Liver (tissue), 9 donors: ENCODE results near the gene CLEC16A. TPM values are rescaled to one million over a fixed set of nuclear protein-coding genes. Genes with fewer than 3 reads are reported as not detected.

Source experiments
- DNase-seq: peaks from one replicate; pipeline ENCODE4 v3.0.0-alpha.2; 2017; ENCODE audit warnings: low spot score
- H3K27ac ChIP-seq, 2 donors: one replicate each; pipeline ENCODE4 v1.7.0; 2013; ENCODE audit warnings: inconsistent platforms in 2 of 2, low read length in 2 of 2, control low read depth in 1 of 2, low read depth in 1 of 2, mild to moderate bottlenecking in 1 of 2
- H3K27me3 ChIP-seq, 4 donors: one replicate each; pipeline versions ENCODE4 v1.6.1 to v1.7.0; 2013; ENCODE audit warnings: low read length in 3 of 4, inconsistent platforms in 1 of 4, mild to moderate bottlenecking in 1 of 4, moderate library complexity in 1 of 4; ENCODE audit not compliant: control insufficient read depth in 4 of 4, insufficient read depth in 4 of 4
- H3K36me3 ChIP-seq, 4 donors: one replicate each; pipeline versions ENCODE4 v1.6.1 to v1.7.0; 2013; ENCODE audit warnings: low read length in 3 of 4, mild to moderate bottlenecking in 3 of 4, low read depth in 1 of 4, moderate library complexity in 1 of 4; ENCODE audit not compliant: control insufficient read depth in 4 of 4, insufficient read depth in 3 of 4
- H3K4me1 ChIP-seq, 4 donors: one replicate each; pipeline versions ENCODE4 v1.6.1 to v1.7.0; 2013; ENCODE audit warnings: low read length in 3 of 4, mild to moderate bottlenecking in 3 of 4, moderate library complexity in 1 of 4; ENCODE audit not compliant: control insufficient read depth in 4 of 4, insufficient read depth in 4 of 4
- H3K4me3 ChIP-seq, 3 donors: one replicate each; pipeline versions ENCODE4 v1.6.1 to v1.7.0; 2013; ENCODE audit warnings: low read length in 3 of 3, control low read depth in 1 of 3, low read depth in 1 of 3, mild to moderate bottlenecking in 1 of 3
- H3K9ac ChIP-seq, 2 donors: one replicate each; pipeline ENCODE4 v1.7.0; 2013; ENCODE audit warnings: low read length in 2 of 2, mild to moderate bottlenecking in 2 of 2, moderate library complexity in 2 of 2, control low read depth in 1 of 2, low read depth in 1 of 2
- H3K9me3 ChIP-seq, 4 donors: one replicate each; pipeline versions ENCODE4 v1.6.1 to v1.7.0; 2013; ENCODE audit warnings: low read length in 3 of 4; ENCODE audit not compliant: control insufficient read depth in 4 of 4
- ATF3 ChIP-seq: IDR thresholded peaks from 2 replicates; pipeline ENCODE4 v1.6.1; 2016; ENCODE audit warnings: antibody characterized with exemption
- CTCF ChIP-seq: fragments of 150-350 bp; IDR thresholded peaks from 2 replicates; pipeline ENCODE4 v1.5.1; 2017; ENCODE audit warnings: improper control_type of control experiment, low read depth, low read length; ENCODE audit not compliant: missing input control
- EGR1 ChIP-seq, 2 donors: IDR thresholded peaks; 2 replicates each; pipeline ENCODE4 v1.6.1; 2016 to 2018; ENCODE audit warnings: antibody characterized with exemption in 2 of 2, low read depth in 2 of 2
- FOXA1 ChIP-seq: IDR thresholded peaks from 2 replicates; pipeline ENCODE4 v1.6.1; 2016; ENCODE audit warnings: antibody characterized with exemption
- FOXA2 ChIP-seq: IDR thresholded peaks from 2 replicates; pipeline ENCODE4 v1.6.1; 2016; ENCODE audit warnings: antibody characterized with exemption
- GABPA ChIP-seq, 2 donors: IDR thresholded peaks in 1 of 2; conservative IDR thresholded peaks in 1 of 2; 2 replicates each; pipeline ENCODE4 v1.6.1; 2016; ENCODE audit warnings: antibody characterized with exemption in 2 of 2, mild to moderate bottlenecking in 1 of 2, moderate library complexity in 1 of 2
- HNF4A ChIP-seq, 2 donors: conservative IDR thresholded peaks; 2 replicates each; pipeline ENCODE4 v1.6.1; 2016; ENCODE audit warnings: antibody characterized with exemption in 2 of 2, mild to moderate bottlenecking in 2 of 2
- HNF4G ChIP-seq: IDR thresholded peaks from 2 replicates; pipeline ENCODE4 v1.6.1; 2016; ENCODE audit warnings: antibody characterized with exemption
- JUND ChIP-seq, 2 donors: IDR thresholded peaks; 2 replicates each; pipeline ENCODE4 v1.6.1; 2016; ENCODE audit warnings: antibody characterized with exemption in 2 of 2
- MAX ChIP-seq: IDR thresholded peaks from 2 replicates; pipeline ENCODE4 v1.6.1; 2016; ENCODE audit warnings: antibody characterized with exemption
- NR2F2 ChIP-seq: IDR thresholded peaks from 2 replicates; pipeline ENCODE4 v1.6.1; 2016; ENCODE audit warnings: antibody characterized with exemption
- RXRA ChIP-seq, 2 donors: IDR thresholded peaks; 2 replicates each; pipeline ENCODE4 v1.6.1; 2017 to 2018; ENCODE audit warnings: antibody characterized with exemption in 2 of 2, mild to moderate bottlenecking in 1 of 2
- SP1 ChIP-seq: IDR thresholded peaks from 2 replicates; pipeline ENCODE4 v1.6.1; 2018; ENCODE audit warnings: antibody characterized with exemption, mild to moderate bottlenecking
- TAF1 ChIP-seq: conservative IDR thresholded peaks from 2 replicates; pipeline ENCODE4 v1.6.1; 2016; ENCODE audit warnings: antibody characterized with exemption, mild to moderate bottlenecking
- ZBTB33 ChIP-seq: IDR thresholded peaks from 2 replicates; pipeline ENCODE4 v1.6.1; 2016; ENCODE audit warnings: antibody characterized with exemption
- WGBS: extraction: QIAGEN DNeasy Blood & Tissue Kit; methylation state at CpG from one replicate; pipeline ENCODE4 v1.1.7; 2013; 5-methylcytosine and 5-hydroxymethylcytosine counted together
- polyA plus RNA-seq, 2 donors: library from polyadenylated mRNA; stranded (reverse) in 1 of 2; unstranded in 1 of 2; fragments of 200-250 nt in 1 of 2; fragments of >200 nt in 1 of 2; fragmentation: Nextera tagmentation in 1 of 2; extraction: Ambion mirVana in 1 of 2; gene quantifications; one replicate each; pipeline versions ENCODE4 v1.2.1 to v1.2.3, GENCODE V29; 2013 to 2015
- total RNA-seq, 2 donors: library from RNA; depleted of rRNA; stranded (reverse); fragments of >200 nt; gene quantifications; one replicate each; pipeline ENCODE4 v1.2.3, GENCODE V29; 2014
- donor health status: healthy.
- donor health status: healthy.
- donor health status: healthy.
- donor health status: healthy.
- donor health status: healthy.

Gene CLEC16A
- total and polyA plus RNA-seq, 4 donors: 9.7 to 23.0 (median 17.4) TPM

- H3K9me3 ChIP-seq: no peaks in the 10 kb centered on the region
- H3K4me3 ChIP-seq: no peak overlapping the region
- H3K9ac ChIP-seq: no peak overlapping the region
- no peak for DNase-seq
- 94% methylated on average over 9 of the region's 9 CpGs for WGBS
- H3K27me3 ChIP-seq: no peaks in the 10 kb centered on the region
- no peaks in the 10 kb centered on the region for H3K4me1 ChIP-seq
- no peak overlapping the region for H3K27ac ChIP-seq
- peaks cover 0 to 12% (median 7%) of the 10 kb centered on the region in 4 donors for H3K36me3 ChIP-seq
- TF ChIP-seq ATF3: no peak
- TF ChIP-seq EGR1 (IDR thresholded peaks at IDR 0.05; ENCODE audit: low read depth in 2 of 2): no peak
- TF ChIP-seq HNF4G: no peak
- no peak for TF ChIP-seq CTCF
- no peak for TF ChIP-seq SP1
- TF ChIP-seq FOXA2: no peak
- TF ChIP-seq JUND (IDR thresholded peaks at IDR 0.05): no peak
- no peak for TF ChIP-seq FOXA1
- TF ChIP-seq ZBTB33: no peak
- TF ChIP-seq TAF1: no peak
- TF ChIP-seq RXRA (IDR thresholded peaks at IDR 0.05): no peak
- no peak for TF ChIP-seq NR2F2
- no peak for TF ChIP-seq GABPA (IDR thresholded peaks at IDR 0.05 in 1 of 2, conservative IDR thresholded peaks at IDR 0.05 in 1 of 2)
- no peak for TF ChIP-seq HNF4A (conservative IDR thresholded peaks at IDR 0.05)
- TF ChIP-seq MAX: no peak
Measured at GRCh38 chr16:11162586-11163268, 218.4 kb downstream of the CLEC16A start.

GRCh38 chr16:11163761-11164261 lies 219.4 kb downstream of the CLEC16A start:
- Histone ChIP-seq H3K4me3 (no peak overlapping the region), H3K27me3 (no peaks in the 10 kb centered on the region), H3K4me1 (no peaks in the 10 kb centered on the region), H3K9ac (no peak overlapping the region), H3K27ac (no peak overlapping the region), H3K9me3 (no peaks in the 10 kb centered on the region), H3K36me3 (peaks cover 0 to 16% (median 8%) of the 10 kb centered on the region in 4 donors)
- WGBS: 89% methylated on average over 15 of the region's 15 CpGs
- no peak for DNase-seq
- TF ChIP-seq FOXA2 (no peak), FOXA1 (no peak), CTCF (no peak)
